Measurements from ENCODE around the gene TVP23A. TPM values are rescaled to one million over a fixed set of nuclear protein-coding genes. Genes with fewer than 3 reads are reported as not detected.

TVP23A gene
- polyA plus RNA-seq, 1 of the 3 experiments (the other 2 are of a cell fraction): 0.35 TPM

GRCh38 chr16:10770907-10771306, 47.7 kb downstream of the TVP23A start:
- POLR2A ChIA-PET: no interaction called here
- no peaks in the 10 kb centered on the region for H3K79me2 ChIP-seq (ENCODE audit: insufficient read depth)
- H3K27me3 ChIP-seq (ENCODE audit: insufficient read depth): no peaks in the 10 kb centered on the region
- peaks cover 0 to under 1% of the 10 kb centered on the region in 2 experiments for H3K36me3 ChIP-seq (replicated peaks in 1 of 2; ENCODE audit: control insufficient read depth in 1 of 2, insufficient read depth in 2 of 2, low read length in 1 of 2)
- no peak overlapping the region for H2AFZ ChIP-seq (ENCODE audit: low read depth)
- CTCF ChIA-PET: no interaction called here
- no peak for DNase-seq
- no peaks in the 10 kb centered on the region for H4K20me1 ChIP-seq (ENCODE audit: insufficient read depth)
- no peaks in the 10 kb centered on the region for H3F3A ChIP-seq (replicated peaks; ENCODE audit: insufficient read depth)
- no peak for TF ChIP-seq REST (IDR thresholded peaks at IDR 0.05; ENCODE audit: low read depth, low read length)
- no peak for TF ChIP-seq MAX (IDR thresholded peaks at IDR 0.05; ENCODE audit: low read depth)
- no peak for TF ChIP-seq SIN3A (IDR thresholded peaks at IDR 0.05; ENCODE audit: borderline replicate concordance, low read depth, low read length)
- no peak overlapping the region for H3K4me3 ChIP-seq (ENCODE audit: low read depth in 2 of 2, low read length in 1 of 2)
- H3K9ac ChIP-seq: no peak overlapping the region
- H3K4me2 ChIP-seq: no peak overlapping the region
- H3K9me3 ChIP-seq: no peaks in the 10 kb centered on the region
- H3K9me2 ChIP-seq: no peaks in the 10 kb centered on the region
- WGBS (ENCODE audit: low lambda C conversion rate): 90% methylated on average over 1 of the region's 1 CpG
- no peak overlapping the region for H3K27ac ChIP-seq (ENCODE audit: low read depth in 2 of 2, low read length in 1 of 2)
- H3K4me1 ChIP-seq (ENCODE audit: control insufficient read depth in 1 of 2, insufficient read depth in 2 of 2, low read depth in 1 of 2, low read length in 1 of 2): peaks cover 0 to 6% of the 10 kb centered on the region in 2 experiments; a peak in 1 of 4 replicates

- no peak for DNase-seq
- WGBS (ENCODE audit: low lambda C conversion rate): 93% methylated on average over 7 of the region's 7 CpGs
- CTCF ChIA-PET: interaction anchor here (0.7 kb wide), 1 partner anchor 149 kb away, joined by 4 read pairs; no protein-coding TSS in a partner anchor
These were observed 49.2 kb downstream of the TVP23A start for GRCh38 chr16:10769381-10769780.

More at GRCh38 chr16:10769381-10769780, 49.2 kb downstream of the TVP23A start:
- Histone ChIP-seq H3K9me2 (no peaks in the 10 kb centered on the region), H3K79me2 (ENCODE audit: insufficient read depth) (no peaks in the 10 kb centered on the region), H3K27ac (ENCODE audit: low read depth in 2 of 2, low read length in 1 of 2) (no peak overlapping the region), H3K4me1 (ENCODE audit: control insufficient read depth in 1 of 2, insufficient read depth in 2 of 2, low read depth in 1 of 2, low read length in 1 of 2) (peaks cover 0 to 6% of the 10 kb centered on the region in 2 experiments; a peak in 1 of 4 replicates), H2AFZ (ENCODE audit: low read depth) (no peak overlapping the region), H3F3A (replicated peaks; ENCODE audit: insufficient read depth) (no peaks in the 10 kb centered on the region), H3K4me2 (no peak overlapping the region), H3K36me3 (replicated peaks in 1 of 2; ENCODE audit: control insufficient read depth in 1 of 2, insufficient read depth in 2 of 2, low read length in 1 of 2) (peaks cover 3 to 4% of the 10 kb centered on the region in 2 experiments), H3K4me3 (ENCODE audit: low read depth in 2 of 2, low read length in 1 of 2) (no peak overlapping the region), H3K9me3 (no peaks in the 10 kb centered on the region), H3K9ac (no peak overlapping the region), H4K20me1 (ENCODE audit: insufficient read depth) (no peaks in the 10 kb centered on the region), H3K27me3 (ENCODE audit: insufficient read depth) (no peaks in the 10 kb centered on the region)
- POLR2A ChIA-PET: interaction anchor here (0.9 kb wide), 1 partner anchor 14 kb away, joined by 3 read pairs; no protein-coding TSS in a partner anchor
- TF ChIP-seq MAX (IDR thresholded peaks at IDR 0.05; ENCODE audit: low read depth) (no peak), MXI1 (IDR thresholded peaks at IDR 0.05; ENCODE audit: low read depth, low read length) (no peak), NRF1 (IDR thresholded peaks at IDR 0.05; ENCODE audit: low read depth, low read length) (no peak), POLR2AphosphoS5 (IDR thresholded peaks at IDR 0.05; ENCODE audit: low read depth, low read length) (no peak), IRF3 (IDR thresholded peaks at IDR 0.05; ENCODE audit: low read depth, low read length) (no peak), GATA2 (CRISPR knock-in tag; IDR thresholded peaks at IDR 0.05) (no peak), RCOR1 (IDR thresholded peaks at IDR 0.05; ENCODE audit: low read length) (no peak), FOXM1 (IDR thresholded peaks at IDR 0.05; ENCODE audit: low read depth) (no peak), MEF2A (IDR thresholded peaks at IDR 0.05; ENCODE audit: borderline replicate concordance, low read depth) (no peak), NFIC (IDR thresholded peaks at IDR 0.05; ENCODE audit: borderline replicate concordance) (no peak), RFX5 (IDR thresholded peaks at IDR 0.05; ENCODE audit: low read length) (no peak), TCF12 (IDR thresholded peaks at IDR 0.05) (no peak), FOSL2 (IDR thresholded peaks at IDR 0.05; ENCODE audit: borderline replicate concordance, low read depth) (no peak), GABPA (IDR thresholded peaks at IDR 0.05; ENCODE audit: low read depth) (no peak)
